Liver (tissue), 9 donors: Measurements from ENCODE around the gene MID1. TPM values are rescaled to one million over a fixed set of nuclear protein-coding genes. Genes with fewer than 3 reads are reported as not detected.

Experiments used
- DNase-seq: peaks from one replicate; pipeline ENCODE4 v3.0.0-alpha.2; 2017; ENCODE audit warnings: low spot score
- H3K27ac ChIP-seq, 2 donors: one replicate each; pipeline ENCODE4 v1.7.0; 2013; ENCODE audit warnings: inconsistent platforms in 2 of 2, low read length in 2 of 2, control low read depth in 1 of 2, low read depth in 1 of 2, mild to moderate bottlenecking in 1 of 2
- H3K27me3 ChIP-seq, 4 donors: one replicate each; pipeline versions ENCODE4 v1.6.1 to v1.7.0; 2013; ENCODE audit warnings: low read length in 3 of 4, inconsistent platforms in 1 of 4, mild to moderate bottlenecking in 1 of 4, moderate library complexity in 1 of 4; ENCODE audit not compliant: control insufficient read depth in 4 of 4, insufficient read depth in 4 of 4
- H3K36me3 ChIP-seq, 4 donors: one replicate each; pipeline versions ENCODE4 v1.6.1 to v1.7.0; 2013; ENCODE audit warnings: low read length in 3 of 4, mild to moderate bottlenecking in 3 of 4, low read depth in 1 of 4, moderate library complexity in 1 of 4; ENCODE audit not compliant: control insufficient read depth in 4 of 4, insufficient read depth in 3 of 4
- H3K4me1 ChIP-seq, 4 donors: one replicate each; pipeline versions ENCODE4 v1.6.1 to v1.7.0; 2013; ENCODE audit warnings: low read length in 3 of 4, mild to moderate bottlenecking in 3 of 4, moderate library complexity in 1 of 4; ENCODE audit not compliant: control insufficient read depth in 4 of 4, insufficient read depth in 4 of 4
- H3K4me3 ChIP-seq, 3 donors: one replicate each; pipeline versions ENCODE4 v1.6.1 to v1.7.0; 2013; ENCODE audit warnings: low read length in 3 of 3, control low read depth in 1 of 3, low read depth in 1 of 3, mild to moderate bottlenecking in 1 of 3
- H3K9ac ChIP-seq, 2 donors: one replicate each; pipeline ENCODE4 v1.7.0; 2013; ENCODE audit warnings: low read length in 2 of 2, mild to moderate bottlenecking in 2 of 2, moderate library complexity in 2 of 2, control low read depth in 1 of 2, low read depth in 1 of 2
- H3K9me3 ChIP-seq, 4 donors: one replicate each; pipeline versions ENCODE4 v1.6.1 to v1.7.0; 2013; ENCODE audit warnings: low read length in 3 of 4; ENCODE audit not compliant: control insufficient read depth in 4 of 4
- ATF3 ChIP-seq: IDR thresholded peaks from 2 replicates; pipeline ENCODE4 v1.6.1; 2016; ENCODE audit warnings: antibody characterized with exemption
- CTCF ChIP-seq: fragments of 150-350 bp; IDR thresholded peaks from 2 replicates; pipeline ENCODE4 v1.5.1; 2017; ENCODE audit warnings: improper control_type of control experiment, low read depth, low read length; ENCODE audit not compliant: missing input control
- EGR1 ChIP-seq, 2 donors: IDR thresholded peaks; 2 replicates each; pipeline ENCODE4 v1.6.1; 2016 to 2018; ENCODE audit warnings: antibody characterized with exemption in 2 of 2, low read depth in 2 of 2
- FOXA2 ChIP-seq: IDR thresholded peaks from 2 replicates; pipeline ENCODE4 v1.6.1; 2016; ENCODE audit warnings: antibody characterized with exemption
- GABPA ChIP-seq, 2 donors: IDR thresholded peaks in 1 of 2; conservative IDR thresholded peaks in 1 of 2; 2 replicates each; pipeline ENCODE4 v1.6.1; 2016; ENCODE audit warnings: antibody characterized with exemption in 2 of 2, mild to moderate bottlenecking in 1 of 2, moderate library complexity in 1 of 2
- HNF4A ChIP-seq, 2 donors: conservative IDR thresholded peaks; 2 replicates each; pipeline ENCODE4 v1.6.1; 2016; ENCODE audit warnings: antibody characterized with exemption in 2 of 2, mild to moderate bottlenecking in 2 of 2
- HNF4G ChIP-seq: IDR thresholded peaks from 2 replicates; pipeline ENCODE4 v1.6.1; 2016; ENCODE audit warnings: antibody characterized with exemption
- JUND ChIP-seq, 2 donors: IDR thresholded peaks; 2 replicates each; pipeline ENCODE4 v1.6.1; 2016; ENCODE audit warnings: antibody characterized with exemption in 2 of 2
- MAX ChIP-seq: IDR thresholded peaks from 2 replicates; pipeline ENCODE4 v1.6.1; 2016; ENCODE audit warnings: antibody characterized with exemption
- NR2F2 ChIP-seq: IDR thresholded peaks from 2 replicates; pipeline ENCODE4 v1.6.1; 2016; ENCODE audit warnings: antibody characterized with exemption
- RAD21 ChIP-seq, 2 donors: IDR thresholded peaks; 2 replicates each; pipeline ENCODE4 v1.6.1; 2016; ENCODE audit warnings: antibody characterized with exemption in 2 of 2, mild to moderate bottlenecking in 2 of 2
- REST ChIP-seq: IDR thresholded peaks from 2 replicates; pipeline ENCODE4 v1.6.1; 2016; ENCODE audit warnings: antibody characterized with exemption, mild to moderate bottlenecking
- RXRA ChIP-seq, 2 donors: IDR thresholded peaks; 2 replicates each; pipeline ENCODE4 v1.6.1; 2017 to 2018; ENCODE audit warnings: antibody characterized with exemption in 2 of 2, mild to moderate bottlenecking in 1 of 2
- SP1 ChIP-seq: IDR thresholded peaks from 2 replicates; pipeline ENCODE4 v1.6.1; 2018; ENCODE audit warnings: antibody characterized with exemption, mild to moderate bottlenecking
- YY1 ChIP-seq: IDR thresholded peaks from 2 replicates; pipeline ENCODE4 v1.6.1; 2016; ENCODE audit warnings: antibody characterized with exemption, mild to moderate bottlenecking
- WGBS: extraction: QIAGEN DNeasy Blood & Tissue Kit; methylation state at CpG from one replicate; pipeline ENCODE4 v1.1.7; 2013; 5-methylcytosine and 5-hydroxymethylcytosine counted together
- polyA plus RNA-seq, 2 donors: library from polyadenylated mRNA; stranded (reverse) in 1 of 2; unstranded in 1 of 2; fragments of 200-250 nt in 1 of 2; fragments of >200 nt in 1 of 2; fragmentation: Nextera tagmentation in 1 of 2; extraction: Ambion mirVana in 1 of 2; gene quantifications; one replicate each; pipeline versions ENCODE4 v1.2.1 to v1.2.3, GENCODE V29; 2013 to 2015
- total RNA-seq, 2 donors: library from RNA; depleted of rRNA; stranded (reverse); fragments of >200 nt; gene quantifications; one replicate each; pipeline ENCODE4 v1.2.3, GENCODE V29; 2014
- TF ChIP-seq, protein P1 (sequence below): IDR thresholded peaks from 2 replicates; pipeline ENCODE4 v1.6.1; 2016; ENCODE audit warnings: antibody characterized with exemption
- donor health status: healthy.
- donor health status: healthy.
- donor health status: healthy.
- donor health status: healthy.
- donor health status: healthy.

The MID1 gene
- total and polyA plus RNA-seq, 4 donors, result 1.8 to 7.9 (median 4.2) TPM

DNA sequence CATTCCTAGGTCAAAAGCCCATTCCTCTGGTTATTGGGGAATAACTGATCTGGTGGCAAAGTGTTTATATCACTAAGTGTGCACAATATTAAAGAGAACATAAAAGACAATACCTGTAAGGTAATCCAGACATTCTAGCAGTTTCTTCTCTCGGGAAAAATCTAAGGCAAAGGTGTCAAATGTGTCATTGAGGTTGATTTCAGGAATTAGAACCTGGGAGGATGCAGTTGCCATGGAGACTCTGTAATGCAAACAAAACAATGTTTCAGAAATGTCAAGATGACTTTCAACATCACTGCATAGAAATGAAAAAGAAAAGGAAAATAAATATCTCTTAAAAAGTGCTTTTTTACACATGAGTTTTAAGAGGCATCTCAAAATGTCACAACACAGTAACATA is 145.9 kb downstream of the MID1 start:
- H3K4me3 ChIP-seq, result no peak overlapping the region
- no peaks in the 10 kb centered on the region for H3K27me3 ChIP-seq
- no peak overlapping the region for H3K9ac ChIP-seq
- no peaks in the 10 kb centered on the region for H3K36me3 ChIP-seq
- H3K4me1 ChIP-seq, result no peaks in the 10 kb centered on the region
- DNase-seq, result no peak
- WGBS, result 69% methylated on average over 1 of the region's 1 CpG
- no peak overlapping the region for H3K27ac ChIP-seq
- no peaks in the 10 kb centered on the region for H3K9me3 ChIP-seq
- TF ChIP-seq ATF3 (no peak), FOXA2 (no peak), MAX (no peak), HNF4G (no peak), NR2F2 (no peak), EGR1 (IDR thresholded peaks at IDR 0.05; ENCODE audit: low read depth in 2 of 2) (no peak), HNF4A (conservative IDR thresholded peaks at IDR 0.05) (no peak), RXRA (IDR thresholded peaks at IDR 0.05) (no peak), YY1 (no peak)

DNA sequence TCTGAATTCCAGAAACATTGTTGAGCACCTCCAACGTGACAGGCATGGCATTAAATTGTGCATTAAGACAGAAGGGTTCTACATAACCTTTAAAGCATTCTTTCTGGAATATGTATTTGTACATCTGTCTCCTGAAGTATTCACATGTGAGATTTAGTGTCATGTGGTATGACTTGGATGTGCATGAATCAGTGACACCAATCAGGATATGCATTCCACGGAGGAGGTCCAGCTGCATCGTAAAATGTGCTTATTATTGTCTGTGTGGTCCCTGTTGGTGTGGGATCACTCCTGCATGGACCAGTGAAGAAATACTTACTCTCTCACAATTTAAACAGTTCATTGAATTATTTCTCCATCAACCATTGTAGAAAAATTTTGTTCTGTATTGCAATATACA is 149.0 kb downstream of the MID1 start:
- no peak for TF ChIP-seq EGR1 (IDR thresholded peaks at IDR 0.05; ENCODE audit: low read depth in 2 of 2)
- TF ChIP-seq NR2F2, result no peak
- no peak for TF ChIP-seq REST
- no peak for TF ChIP-seq CTCF
- TF ChIP-seq HNF4G, result no peak
- TF ChIP-seq MAX, result no peak
- TF ChIP-seq GABPA (IDR thresholded peaks at IDR 0.05 in 1 of 2, conservative IDR thresholded peaks at IDR 0.05 in 1 of 2), result no peak
- no peak for TF ChIP-seq JUND (IDR thresholded peaks at IDR 0.05)
- TF ChIP-seq RAD21 (IDR thresholded peaks at IDR 0.05), result no peak
- no peak for TF ChIP-seq SP1
- TF ChIP-seq HNF4A (conservative IDR thresholded peaks at IDR 0.05), result no peak
- TF ChIP-seq YY1, result no peak
- TF ChIP-seq, protein P1, sequence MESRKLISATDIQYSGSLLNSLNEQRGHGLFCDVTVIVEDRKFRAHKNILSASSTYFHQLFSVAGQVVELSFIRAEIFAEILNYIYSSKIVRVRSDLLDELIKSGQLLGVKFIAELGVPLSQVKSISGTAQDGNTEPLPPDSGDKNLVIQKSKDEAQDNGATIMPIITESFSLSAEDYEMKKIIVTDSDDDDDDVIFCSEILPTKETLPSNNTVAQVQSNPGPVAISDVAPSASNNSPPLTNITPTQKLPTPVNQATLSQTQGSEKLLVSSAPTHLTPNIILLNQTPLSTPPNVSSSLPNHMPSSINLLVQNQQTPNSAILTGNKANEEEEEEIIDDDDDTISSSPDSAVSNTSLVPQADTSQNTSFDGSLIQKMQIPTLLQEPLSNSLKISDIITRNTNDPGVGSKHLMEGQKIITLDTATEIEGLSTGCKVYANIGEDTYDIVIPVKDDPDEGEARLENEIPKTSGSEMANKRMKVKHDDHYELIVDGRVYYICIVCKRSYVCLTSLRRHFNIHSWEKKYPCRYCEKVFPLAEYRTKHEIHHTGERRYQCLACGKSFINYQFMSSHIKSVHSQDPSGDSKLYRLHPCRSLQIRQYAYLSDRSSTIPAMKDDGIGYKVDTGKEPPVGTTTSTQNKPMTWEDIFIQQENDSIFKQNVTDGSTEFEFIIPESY, result no peak
- 90% methylated on average over 3 of the region's 3 CpGs for WGBS

More for the DNA sequence above, 149.0 kb downstream of the MID1 start:
- Histone ChIP-seq H3K36me3 (no peaks in the 10 kb centered on the region), H3K4me3 (no peak overlapping the region), H3K27ac (no peak overlapping the region), H3K4me1 (no peaks in the 10 kb centered on the region), H3K9me3 (no peaks in the 10 kb centered on the region), H3K9ac (no peak overlapping the region), H3K27me3 (no peaks in the 10 kb centered on the region)
- no peak for DNase-seq
